Endodermal cell (in vitro differentiated cells): ENCODE results near the gene SPNS1. TPM values are rescaled to one million over a fixed set of nuclear protein-coding genes. Genes with fewer than 3 reads are reported as not detected.
"Not testable (repeated sequence)": the region's sequence is repeated elsewhere in the genome, so short reads cannot be mapped to it uniquely, and the experiment has no call there.

Source experiments
- DNase-seq: peaks from one replicate; pipeline ENCODE4 v3.0.0-alpha.2; 2017
- H3K27ac ChIP-seq: 2 replicates; pipeline ENCODE4 v1.5.1; 2013; ENCODE audit warnings: mild to moderate bottlenecking, low read depth, low read length, moderate library complexity
- H3K27me3 ChIP-seq: 2 replicates; pipeline ENCODE4 v1.6.1; 2013; ENCODE audit warnings: mild to moderate bottlenecking, low read length, moderate library complexity; ENCODE audit not compliant: insufficient read depth, control insufficient read depth, poor library complexity, severe bottlenecking
- H3K36me3 ChIP-seq: 2 replicates; pipeline ENCODE4 v1.7.0; 2013; ENCODE audit warnings: mild to moderate bottlenecking, low read length, moderate library complexity; ENCODE audit not compliant: control insufficient read depth, insufficient read depth
- H3K4me1 ChIP-seq: one replicate; pipeline ENCODE4 v1.7.0; 2013; ENCODE audit warnings: low read length; ENCODE audit not compliant: control insufficient read depth, insufficient read depth
- H3K4me3 ChIP-seq: 2 replicates; pipeline ENCODE4 v1.5.1; 2013; ENCODE audit warnings: mild to moderate bottlenecking, low read length, moderate library complexity
- H3K9ac ChIP-seq: 2 replicates; pipeline ENCODE4 v1.6.1; 2013; ENCODE audit warnings: mild to moderate bottlenecking, low read length, moderate library complexity; ENCODE audit not compliant: poor library complexity, severe bottlenecking; ENCODE audit errors: extremely low read depth
- H3K9me3 ChIP-seq: 2 replicates; pipeline ENCODE4 v1.6.1; 2013; ENCODE audit warnings: mild to moderate bottlenecking, low read length, moderate library complexity; ENCODE audit not compliant: control insufficient read depth
- H3K27ac Mint-ChIP-seq: 2 replicates; pipeline ENCODE4 v1.8.0; 2020; ENCODE audit warnings: mixed read lengths
- H3K27me3 Mint-ChIP-seq: 2 replicates; pipeline ENCODE4 v1.8.0; 2021; ENCODE audit warnings: mild to moderate bottlenecking, mixed read lengths; ENCODE audit not compliant: insufficient read depth
- H3K36me3 Mint-ChIP-seq: 2 replicates; pipeline ENCODE4 v1.8.0; 2020; ENCODE audit warnings: low read depth, mixed read lengths
- H3K4me1 Mint-ChIP-seq: 2 replicates; pipeline ENCODE4 v1.8.0; 2020; ENCODE audit warnings: mixed read lengths
- H3K4me3 Mint-ChIP-seq: 2 replicates; pipeline ENCODE4 v1.8.0; 2020; ENCODE audit warnings: mild to moderate bottlenecking, moderate library complexity, mixed read lengths
- H3K9me3 Mint-ChIP-seq: 2 replicates; pipeline ENCODE4 v1.8.0; 2020; ENCODE audit warnings: mild to moderate bottlenecking, mixed read lengths
- CTCF ChIP-seq: fragments of 200-600 bp; sonication (generic); conservative IDR thresholded peaks from 2 replicates; pipeline ENCODE4 v1.5.0; 2021; ENCODE audit warnings: antibody characterized with exemption, mild to moderate bottlenecking
- WGBS, 2 experiments: methylation state at CpG; one replicate each; pipeline versions ENCODE4 v1.1.5 to v1.1.7; 2013; ENCODE audit warnings: missing lambda C conversion rate in 2 of 2, mixed read lengths in 1 of 2; ENCODE audit not compliant: insufficient coverage in 1 of 2, insufficient read length in 1 of 2; 5-methylcytosine and 5-hydroxymethylcytosine counted together
- total RNA-seq, 2 donors: library from RNA; stranded (reverse); fragmentation: NEBNext Ultra II Directional in 1 of 2; extraction: Animal tissue kit (Norgen Biotek cat#: 25700) in 1 of 2; gene quantifications; 2 replicates in 1 of 2; 3 replicates in 1 of 2; pipeline ENCODE4 v1.2.1, GENCODE V29; 2021

SPNS1 gene
- total RNA-seq, 2 donors from 2014 or later: 54.9 to 55.2 TPM

- H3K27ac ChIP-seq: no peak overlapping the region
- H3K9me3 ChIP-seq: no peaks in the 10 kb centered on the region
- no peaks in the 10 kb centered on the region for H3K27me3 ChIP-seq
- H3K27ac Mint-ChIP-seq: no peak overlapping the region
- H3K36me3 Mint-ChIP-seq: no peaks in the 10 kb centered on the region
- DNase-seq: no peak
- H3K36me3 ChIP-seq: no peaks in the 10 kb centered on the region
- H3K4me1 ChIP-seq: no peaks in the 10 kb centered on the region
- 83 to 89% methylated on average over 2 to 3 of the region's 3 CpGs for WGBS, 2 experiments
- H3K9ac ChIP-seq: no peak overlapping the region
- no peak for TF ChIP-seq CTCF
- H3K9me3 Mint-ChIP-seq: no peaks in the 10 kb centered on the region
- H3K4me3 ChIP-seq: no peak overlapping the region
- peaks cover 8% of the 10 kb centered on the region for H3K27me3 Mint-ChIP-seq
- no peaks in the 10 kb centered on the region for H3K4me1 Mint-ChIP-seq
- no peak overlapping the region for H3K4me3 Mint-ChIP-seq
These were observed 24.3 kb downstream of the SPNS1 start for GRCh38 chr16:28998837-28999236.

DNA sequence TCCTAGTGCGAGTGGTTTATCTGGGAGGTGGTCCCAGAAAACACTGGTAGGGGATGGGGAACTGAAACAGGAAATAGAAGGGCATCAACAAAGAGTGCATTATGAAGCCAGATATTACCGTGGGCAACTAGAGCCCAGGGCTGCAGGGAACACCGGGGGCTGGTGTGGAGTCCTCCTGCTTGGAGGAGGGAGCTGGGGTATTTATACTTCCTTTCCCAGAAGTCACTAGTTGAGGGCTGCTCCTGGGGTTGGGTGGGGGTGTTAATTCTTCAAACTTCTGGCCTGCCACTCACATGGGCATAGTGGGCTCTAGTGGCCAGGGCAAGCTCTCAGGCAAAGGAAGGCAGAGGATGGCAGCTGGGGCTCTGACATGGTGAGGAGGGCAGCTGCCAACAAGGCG, 25.0 kb downstream of the SPNS1 start:
- no peaks in the 10 kb centered on the region for H3K36me3 ChIP-seq
- H3K9ac ChIP-seq: no peak overlapping the region
- no peaks in the 10 kb centered on the region for H3K36me3 Mint-ChIP-seq
- no peak overlapping the region for H3K27ac Mint-ChIP-seq
- H3K27me3 ChIP-seq: no peaks in the 10 kb centered on the region
- H3K4me3 Mint-ChIP-seq: no peak overlapping the region
- H3K9me3 Mint-ChIP-seq: no peaks in the 10 kb centered on the region
- H3K27me3 Mint-ChIP-seq: peaks cover 8% of the 10 kb centered on the region
- H3K4me3 ChIP-seq: no peak overlapping the region
- DNase-seq: no peak
- TF ChIP-seq CTCF: no peak
- no peaks in the 10 kb centered on the region for H3K4me1 Mint-ChIP-seq
- 58 to 77% methylated on average over 2 to 4 of the region's 4 CpGs for WGBS, 2 experiments
- H3K9me3 ChIP-seq: no peaks in the 10 kb centered on the region
- H3K4me1 ChIP-seq: no peaks in the 10 kb centered on the region
- H3K27ac ChIP-seq: no peak overlapping the region

DNA sequence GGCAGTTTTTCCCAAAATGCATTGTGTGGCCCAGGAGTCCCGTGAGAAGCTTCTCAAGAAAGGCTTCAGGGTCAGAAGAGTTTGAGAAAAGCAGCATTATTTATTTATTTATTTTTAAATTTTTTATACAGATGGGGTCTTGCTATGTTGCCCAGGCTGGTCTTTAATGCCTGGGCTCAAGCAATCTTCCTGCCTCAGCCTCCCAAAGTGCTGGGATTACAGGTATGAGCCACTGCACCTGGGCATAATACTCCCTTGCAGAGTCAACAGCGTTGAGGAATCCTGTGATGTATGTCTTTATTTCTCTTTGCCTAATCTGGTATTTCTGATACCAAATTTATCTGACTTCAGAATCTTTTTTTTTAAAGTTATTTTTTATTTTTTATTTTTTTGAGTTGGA, 25.4 kb downstream of the SPNS1 start:
- 92 to 100% methylated on average over 1 to 2 of the region's 2 CpGs for WGBS, 2 experiments
- Mint-ChIP-seq H3K36me3 (no peaks in the 10 kb centered on the region), H3K4me3 (no peak overlapping the region), H3K9me3 (no peaks in the 10 kb centered on the region), H3K4me1 (no peaks in the 10 kb centered on the region), H3K27me3 (peaks cover 8% of the 10 kb centered on the region), H3K27ac (no peak overlapping the region)
- H3K27me3 ChIP-seq: no peaks in the 10 kb centered on the region
- DNase-seq: no peak
- no peaks in the 10 kb centered on the region for H3K9me3 ChIP-seq
- TF ChIP-seq CTCF: no peak
- H3K27ac ChIP-seq: no peak overlapping the region
- H3K9ac ChIP-seq: no peak overlapping the region
- H3K4me1 ChIP-seq: no peaks in the 10 kb centered on the region
- H3K36me3 ChIP-seq: no peaks in the 10 kb centered on the region
- H3K4me3 ChIP-seq: no peak overlapping the region

DNA sequence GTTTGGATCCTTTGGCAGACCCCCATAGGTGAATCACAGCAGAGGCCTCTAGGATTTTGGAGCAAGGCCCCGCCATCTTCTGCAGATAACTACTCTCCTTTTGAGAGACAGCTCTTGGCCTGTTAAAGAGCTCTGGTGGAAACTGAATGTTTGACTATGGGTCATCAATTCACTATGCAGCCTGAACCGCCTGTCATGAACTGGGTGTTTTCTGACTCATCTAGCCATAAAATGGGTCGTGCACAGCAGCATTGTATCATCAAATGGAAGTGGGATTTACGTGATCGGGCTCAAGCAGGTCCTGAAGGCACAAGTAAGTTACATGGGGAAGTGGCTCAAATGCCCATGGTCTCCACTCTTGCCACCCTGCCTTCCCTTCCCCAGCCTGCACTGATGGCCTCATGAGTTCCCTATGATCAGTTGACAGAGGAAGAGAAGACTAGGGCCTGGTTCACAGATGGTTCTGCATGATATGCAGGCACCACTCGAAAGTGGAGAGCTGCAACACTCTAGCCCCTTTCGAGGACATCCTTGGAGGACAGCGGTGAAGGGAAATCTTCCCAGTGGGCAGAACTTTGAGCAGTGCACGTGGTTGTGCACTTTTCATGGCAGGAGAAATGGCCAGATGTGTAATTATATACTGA, 30.0 kb downstream of the SPNS1 start:
- H3K27ac Mint-ChIP-seq: not testable (repeated sequence)

More for the DNA sequence above, 30.0 kb downstream of the SPNS1 start:
- H3K27ac ChIP-seq, H3K4me3 Mint-ChIP-seq, H3K27me3 ChIP-seq, H3K4me3 ChIP-seq, H3K27me3 Mint-ChIP-seq, H3K36me3 Mint-ChIP-seq, H3K9me3 ChIP-seq, H3K4me1 Mint-ChIP-seq, DNase-seq, H3K9me3 Mint-ChIP-seq, H3K36me3 ChIP-seq, H3K9ac ChIP-seq, H3K4me1 ChIP-seq: not testable (repeated sequence)
- 76 to 81% methylated on average over 6 to 9 of the region's 9 CpGs for WGBS, 2 experiments
